GM21423 (cell line): ENCODE measurements around the gene ARHGDIA.

ENCODE experiments used
- ATAC-seq: cut with Tn5 transposase; IDR thresholded peaks from one replicate; pipeline ENCODE4 v1.9.1; 2021; ENCODE audit warnings: mild to moderate bottlenecking, moderate library complexity; ENCODE audit not compliant: unreplicated experiment

The ARHGDIA gene

GRCh38 chr17:81906476-81907218, 35.5 kb upstream of the ARHGDIA start:
- no peak for ATAC-seq

- no peak for ATAC-seq
Observed at GRCh38 chr17:81905993-81906392, 34.9 kb upstream of the ARHGDIA start.

DNA sequence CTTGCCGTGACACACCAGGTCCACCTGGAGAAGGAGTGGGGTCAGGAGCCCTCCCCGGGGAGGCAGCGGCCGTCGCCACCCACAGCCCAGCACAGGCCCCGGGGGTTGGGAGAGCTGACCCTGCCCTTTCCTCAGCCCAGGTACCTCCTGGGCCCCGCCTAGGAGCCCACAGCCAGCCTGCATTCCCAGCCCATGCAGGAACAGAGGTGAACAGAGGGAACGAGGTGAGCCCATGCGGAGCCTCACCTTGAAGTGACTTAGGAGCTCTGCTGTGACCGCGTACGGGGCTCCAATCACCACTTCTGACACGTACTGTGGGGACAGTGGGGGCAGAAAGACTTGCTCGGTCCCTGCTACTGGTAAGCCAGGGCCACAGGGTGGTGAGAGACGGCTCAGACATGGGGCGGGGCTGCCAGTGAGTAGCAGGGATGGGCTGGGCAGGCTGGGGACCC, 34.3 kb upstream of the ARHGDIA start:
- no peak for ATAC-seq

DNA sequence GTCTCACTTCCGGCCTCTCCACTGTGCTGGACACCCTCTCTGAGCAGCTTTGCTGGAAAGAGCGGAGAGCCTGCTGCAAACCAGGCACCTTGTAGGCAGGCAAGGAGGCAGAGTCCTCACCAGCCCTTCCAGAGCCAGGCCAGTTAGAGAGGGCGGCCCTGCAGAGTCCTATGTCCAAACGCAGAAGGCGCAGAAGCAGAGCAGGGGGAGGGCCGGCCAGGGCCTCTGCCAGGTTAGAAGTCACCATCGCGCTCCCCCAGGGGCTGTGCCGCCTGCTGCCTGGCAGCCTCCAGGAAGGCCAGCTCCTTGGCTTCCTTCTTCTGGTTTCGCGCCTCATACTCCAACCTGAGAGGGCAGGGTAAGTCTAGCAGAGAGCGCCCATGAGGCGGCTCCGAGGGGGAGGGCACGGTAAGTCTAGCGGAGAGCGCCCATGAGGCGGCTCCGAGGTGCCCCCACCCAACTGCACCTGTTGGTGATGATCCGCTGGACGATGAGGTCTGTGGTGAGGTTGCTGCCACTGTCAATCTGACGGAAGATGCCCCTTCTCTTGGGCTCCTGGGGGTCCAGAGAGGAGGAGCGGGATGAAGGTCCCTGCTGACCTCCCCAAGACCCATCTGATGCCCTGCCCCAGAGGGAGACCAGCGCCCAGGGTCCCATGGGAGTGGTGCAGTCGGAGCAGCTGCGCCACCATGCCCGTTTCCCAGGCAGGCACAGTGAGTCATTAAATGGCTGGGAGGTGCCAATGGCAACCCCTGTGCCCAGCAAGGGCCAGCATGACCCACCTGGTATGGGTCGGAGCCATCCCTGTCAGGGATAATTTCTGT, 33.7 kb upstream of the ARHGDIA start:
- ATAC-seq: no peak

DNA sequence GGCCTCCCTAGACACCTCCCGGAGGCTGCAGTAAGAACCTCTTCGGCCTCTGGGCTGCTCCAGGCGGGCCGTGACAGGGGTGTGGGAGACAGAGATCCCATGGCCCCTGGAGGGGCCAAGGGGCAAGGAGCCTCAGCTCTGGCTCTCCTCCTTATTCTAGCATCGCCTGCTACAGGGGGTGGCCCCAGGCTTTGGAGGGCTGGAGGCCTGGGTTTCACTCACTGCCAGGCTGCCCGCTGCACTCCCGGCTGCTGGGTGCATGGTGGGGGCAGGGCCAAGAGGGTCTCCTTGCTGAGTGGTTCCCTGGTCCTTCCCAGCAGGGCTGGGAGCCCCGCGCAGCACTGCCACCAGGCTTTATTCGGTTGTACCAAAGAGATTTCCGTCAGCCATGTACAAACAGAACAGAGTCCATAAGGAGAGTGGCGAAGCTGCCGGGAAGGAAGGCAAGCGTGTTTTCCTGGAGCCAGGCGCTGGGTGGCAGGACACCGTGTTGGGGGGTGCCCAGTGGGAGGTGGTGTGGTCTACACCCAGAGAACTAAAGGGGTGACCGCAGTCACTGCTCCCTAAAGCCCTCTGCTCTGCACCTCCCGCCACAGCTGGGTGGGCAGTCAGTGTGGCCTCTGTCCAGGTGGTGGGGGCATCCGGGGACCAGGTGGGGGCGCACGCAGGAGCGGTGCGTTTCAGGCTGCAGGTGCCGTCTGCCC, 32.9 kb upstream of the ARHGDIA start:
- no peak for ATAC-seq

DNA sequence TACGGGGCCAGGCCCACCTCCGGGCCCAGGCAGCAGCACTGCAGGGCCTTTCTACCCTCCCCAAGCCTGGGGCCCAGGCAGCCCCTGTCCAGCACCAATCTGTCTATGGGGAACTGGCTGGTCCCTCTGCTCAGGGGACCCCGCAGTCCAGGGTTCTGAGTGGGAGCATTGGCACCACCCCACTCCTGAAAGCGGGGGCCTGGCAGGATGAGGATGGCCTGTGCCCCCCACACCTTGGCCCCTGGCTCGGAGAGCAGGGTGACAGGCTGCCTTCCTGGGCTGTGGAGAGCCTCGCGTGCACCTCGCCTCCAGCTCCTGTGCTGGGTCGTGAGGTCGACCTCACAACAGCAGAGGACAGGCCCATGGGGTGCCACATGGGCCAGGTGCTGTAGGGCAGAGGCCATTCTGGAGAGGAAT, 32.3 kb upstream of the ARHGDIA start:
- ATAC-seq: no peak

- ATAC-seq: no peak
Observed at GRCh38 chr17:81902653-81903414, 31.7 kb upstream of the ARHGDIA start.

GRCh38 chr17:81902023-81902652, 31.0 kb upstream of the ARHGDIA start, which contains the start of gene NPB:
Gene NPB, plus strand, starts transcription at chr17:81902238. Its CDS starts 40 bp downstream, at chr17:81902278.
- ATAC-seq: no peak

- ATAC-seq: no peak
Observed at GRCh38 chr17:81901167-81902022, 30.3 kb upstream of the ARHGDIA start.

DNA sequence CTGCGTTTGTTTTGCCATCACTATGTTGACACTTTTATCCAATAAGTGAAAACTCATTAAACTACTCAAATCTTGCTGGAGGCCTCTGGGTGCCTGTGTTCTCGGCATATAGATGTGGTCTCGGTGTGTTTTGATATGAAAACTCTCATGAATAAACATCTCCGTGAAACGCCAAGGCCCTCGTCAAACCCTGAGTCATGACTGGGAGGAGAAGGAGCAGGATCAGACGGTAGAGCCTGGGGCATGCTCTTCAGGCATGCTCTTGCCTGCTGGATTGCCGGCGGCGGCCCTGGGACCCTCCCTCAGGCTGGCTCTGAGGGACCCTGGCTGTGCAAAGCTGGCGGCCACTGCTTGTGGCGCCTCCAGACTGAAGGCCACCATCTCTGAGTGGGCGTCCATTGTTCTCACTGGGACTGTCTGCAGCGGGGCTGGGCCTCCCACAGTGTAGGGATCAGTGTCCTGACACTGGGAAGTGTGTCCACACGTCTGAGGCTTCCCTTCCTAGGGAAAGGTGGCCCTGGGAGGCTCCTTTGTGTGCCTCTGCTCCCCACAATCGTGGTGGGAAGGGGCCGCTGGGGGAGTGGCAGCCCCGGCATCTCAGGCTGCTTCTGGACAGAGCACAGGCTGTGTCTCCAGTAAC, 29.2 kb upstream of the ARHGDIA start:
- ATAC-seq: no peak

GRCh38 chr17:81899514-81900166, 28.5 kb upstream of the ARHGDIA start:
- no peak for ATAC-seq

GRCh38 chr17:81898885-81899284, 27.7 kb upstream of the ARHGDIA start:
- ATAC-seq: no peak

GRCh38 chr17:81898029-81898866, 27.1 kb upstream of the ARHGDIA start:
- no peak for ATAC-seq

DNA sequence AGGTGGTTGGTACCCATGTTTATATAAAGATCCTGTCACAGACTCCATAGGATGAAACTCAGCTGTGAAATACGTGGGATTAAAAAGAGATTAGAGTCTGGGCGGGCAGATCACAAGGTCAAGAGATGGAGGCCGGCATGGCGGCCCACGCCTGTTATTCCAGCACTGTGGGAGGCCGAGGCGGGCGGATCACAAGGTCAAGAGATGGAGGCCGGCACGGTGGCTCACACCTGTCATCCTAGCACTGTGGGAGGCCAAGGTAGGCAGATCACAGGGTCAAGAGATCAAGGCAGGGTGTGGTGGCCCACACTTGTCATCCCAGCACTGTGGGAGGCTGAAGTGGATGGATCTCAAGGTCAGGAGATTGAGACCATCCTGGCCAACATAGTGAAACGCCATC, 24.3 kb upstream of the ARHGDIA start:
- no peak for ATAC-seq

- ATAC-seq: no peak
Observed at GRCh38 chr17:81891303-81891552, 20.1 kb upstream of the ARHGDIA start.

DNA sequence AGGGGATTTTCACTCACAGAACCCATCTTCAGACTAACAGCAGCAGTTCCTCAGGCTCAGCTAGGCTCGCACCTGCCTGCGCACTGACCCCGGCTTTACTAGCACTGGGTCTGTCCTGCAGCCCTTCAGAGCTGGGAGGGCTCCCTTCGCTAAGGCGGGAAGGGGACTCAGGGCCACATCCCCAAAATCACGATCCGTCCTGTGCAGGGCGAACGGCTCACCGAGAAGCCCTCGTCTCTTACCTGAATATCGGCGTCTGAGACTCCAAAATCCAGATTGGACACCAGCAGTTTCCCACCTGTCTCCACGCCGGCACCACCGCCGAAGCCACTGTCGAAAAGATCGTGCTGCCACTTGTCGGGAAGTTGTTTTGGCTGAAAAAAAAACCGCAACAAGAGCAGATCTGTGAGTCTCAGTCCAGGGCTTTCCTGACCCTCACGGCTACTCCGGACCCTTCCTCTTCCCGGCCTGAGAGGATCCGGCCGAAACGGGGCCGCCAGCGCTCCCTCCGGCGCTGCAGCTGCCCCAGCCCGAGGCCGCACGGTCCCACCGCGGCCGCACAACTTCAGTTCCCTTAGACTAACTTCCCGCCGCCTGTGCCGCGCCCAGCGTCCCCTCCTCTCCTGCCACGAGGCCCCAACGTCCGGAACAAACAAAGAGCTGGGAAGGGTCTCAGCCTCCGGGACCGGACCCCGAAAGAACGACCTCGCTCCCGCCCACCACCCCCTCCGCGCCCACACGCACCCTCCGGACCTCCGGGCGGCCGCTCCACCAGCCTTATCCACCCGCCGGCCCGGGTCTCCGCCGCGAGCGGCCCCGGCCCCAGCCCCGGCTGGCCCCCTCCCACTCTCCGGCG, 19.5 kb upstream of the ARHGDIA start:
- ATAC-seq: peak; percentile 24

DNA sequence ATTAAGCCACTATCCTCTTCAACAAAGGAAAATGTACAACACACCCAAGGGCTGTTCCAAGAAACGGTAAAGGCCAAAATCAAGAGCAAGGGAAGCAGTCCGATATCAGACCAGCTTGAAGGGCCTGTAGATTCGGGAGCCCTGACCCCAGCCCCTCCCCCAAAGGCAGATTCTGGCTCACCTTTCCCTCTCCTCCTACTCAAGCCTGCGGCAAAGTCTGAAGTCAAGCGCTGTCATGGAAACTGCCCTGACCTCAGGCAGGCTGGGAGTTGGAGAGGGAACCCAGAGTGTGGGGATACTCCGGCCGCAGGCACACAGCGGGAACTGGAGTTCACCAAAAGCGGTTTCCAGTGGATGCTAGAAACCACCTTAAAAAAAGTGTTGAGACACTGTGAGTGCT, 18.5 kb upstream of the ARHGDIA start:
- no peak for ATAC-seq
